GM19023 (cell line): ENCODE results near the gene NRXN2.
"Not testable (repeated sequence)": the region's sequence is repeated elsewhere in the genome, so short reads cannot be mapped to it uniquely, and the experiment has no call there.

Source experiments
- ATAC-seq: cut with Tn5 transposase; IDR thresholded peaks from one replicate; pipeline ENCODE4 v1.9.1; 2021; ENCODE audit warnings: mild to moderate bottlenecking, moderate library complexity; ENCODE audit not compliant: unreplicated experiment

Gene NRXN2

GRCh38 chr11:64677441-64678023 lies 45.5 kb downstream of the NRXN2 start:
- no peak for ATAC-seq

GRCh38 chr11:64676261-64676615 lies 46.8 kb downstream of the NRXN2 start:
- no peak for ATAC-seq

GRCh38 chr11:64675450-64676260 lies 47.3 kb downstream of the NRXN2 start:
- ATAC-seq: no peak

GRCh38 chr11:64674774-64675173 lies 48.2 kb downstream of the NRXN2 start:
- ATAC-seq: no peak

- no peak for ATAC-seq
These were observed 49.7 kb downstream of the NRXN2 start for GRCh38 chr11:64673279-64673678.

GRCh38 chr11:64672875-64673274 lies 50.1 kb downstream of the NRXN2 start:
- ATAC-seq: no peak

GRCh38 chr11:64670975-64671374 lies 52.0 kb downstream of the NRXN2 start:
- no peak for ATAC-seq

GRCh38 chr11:64667154-64667745 lies 55.7 kb downstream of the NRXN2 start:
- ATAC-seq: no peak

- no peak for ATAC-seq
These were observed 57.6 kb downstream of the NRXN2 start for GRCh38 chr11:64665411-64665821.

- ATAC-seq: not testable (repeated sequence)
These were observed 58.6 kb downstream of the NRXN2 start for GRCh38 chr11:64664236-64664870.

GRCh38 chr11:64663656-64664055 lies 59.3 kb downstream of the NRXN2 start:
- ATAC-seq: no peak

- ATAC-seq: no peak
These were observed 61.4 kb downstream of the NRXN2 start for GRCh38 chr11:64661614-64662013.

GRCh38 chr11:64661146-64661545 lies 61.9 kb downstream of the NRXN2 start:
- no peak for ATAC-seq

- no peak for ATAC-seq
These were observed 62.3 kb downstream of the NRXN2 start for GRCh38 chr11:64660706-64661105.

- no peak for ATAC-seq
These were observed 62.8 kb downstream of the NRXN2 start for GRCh38 chr11:64660205-64660604.

- no peak for ATAC-seq
These were observed 63.4 kb downstream of the NRXN2 start for GRCh38 chr11:64659417-64660144.

- ATAC-seq: no peak
These were observed 64.7 kb downstream of the NRXN2 start for GRCh38 chr11:64658265-64658664.

- no peak for ATAC-seq
These were observed 66.1 kb downstream of the NRXN2 start for GRCh38 chr11:64656862-64657261.

- no peak for ATAC-seq
These were observed 66.9 kb downstream of the NRXN2 start for GRCh38 chr11:64655941-64656601.

GRCh38 chr11:64654958-64655541 lies 67.9 kb downstream of the NRXN2 start:
- no peak for ATAC-seq
